Activated CD8-positive, alpha-beta memory T cell treated with anti-CD3 and anti-CD28 coated beads, Interleukin-2, amount 50 U/mL, for 48 hours (primary cell): ENCODE results near the gene NKD2.

ENCODE experiments used
- DNase-seq: peaks from one replicate; pipeline ENCODE4 v3.0.0-alpha.2; 2020

The NKD2 gene

GRCh38 chr5:1032011-1032410 is 23.4 kb downstream of the NKD2 start:
- DNase-seq = no peak

- DNase-seq = no peak
Observed at GRCh38 chr5:1032551-1033027, 24.0 kb downstream of the NKD2 start.

GRCh38 chr5:1033178-1033577 is 24.6 kb downstream of the NKD2 start:
- no peak for DNase-seq

GRCh38 chr5:1033606-1034420 is 25.2 kb downstream of the NKD2 start:
- DNase-seq = no peak

GRCh38 chr5:1034421-1034905 is 25.9 kb downstream of the NKD2 start:
- no peak for DNase-seq

GRCh38 chr5:1034986-1035385 is 26.4 kb downstream of the NKD2 start:
- no peak for DNase-seq

GRCh38 chr5:1035421-1036405 is 27.1 kb downstream of the NKD2 start:
- DNase-seq = no peak

- DNase-seq = no peak
Observed at GRCh38 chr5:1036504-1037122, 28.0 kb downstream of the NKD2 start.

- DNase-seq = no peak
Observed at GRCh38 chr5:1037123-1037670, 28.6 kb downstream of the NKD2 start.

GRCh38 chr5:1037671-1038416 is 29.2 kb downstream of the NKD2 start:
- DNase-seq = no peak

GRCh38 chr5:1038417-1039209 is 30.0 kb downstream of the NKD2 start:
- no peak for DNase-seq

- no peak for DNase-seq
Observed at GRCh38 chr5:1039210-1039548, 30.6 kb downstream of the NKD2 start.

GRCh38 chr5:1039706-1040260 is 31.2 kb downstream of the NKD2 start:
- DNase-seq = no peak

- no peak for DNase-seq
Observed at GRCh38 chr5:1040571-1040970, 32.0 kb downstream of the NKD2 start.

- no peak for DNase-seq
Observed at GRCh38 chr5:1041225-1042143, 32.9 kb downstream of the NKD2 start.

- DNase-seq = no peak
Observed at GRCh38 chr5:1042626-1043025, 34.0 kb downstream of the NKD2 start.

- no peak for DNase-seq
Observed at GRCh38 chr5:1043327-1043726, 34.7 kb downstream of the NKD2 start.

GRCh38 chr5:1044117-1044516 is 35.5 kb downstream of the NKD2 start:
- DNase-seq = no peak

- DNase-seq = no peak
Observed at GRCh38 chr5:1045960-1046560, 37.5 kb downstream of the NKD2 start.
